IMR-90 (cell line): ENCODE measurements around the gene HDGFL3. TPM values are rescaled to one million over a fixed set of nuclear protein-coding genes. Genes with fewer than 3 reads are reported as not detected.
"Not testable (repeated sequence)": the region's sequence is repeated elsewhere in the genome, so short reads cannot be mapped to it uniquely, and the experiment has no call there.

Experiments
- ATAC-seq: fragments of 200-7000 bp; cut with Tn5 transposase; 2 replicates; pipeline ENCODE4 v1.9.1; 2020; ENCODE audit warnings: low read depth, mild to moderate bottlenecking, moderate library complexity
- BruUV-seq: library from RNA; stranded (reverse); fragments of 400-500 nt; replicated peaks from 2 replicates; lab custom pipeline; 2021; lab: Mats Ljungman, UMichigan
- CTCF ChIA-PET: fragments of 300-600 bp; formaldehyde crosslinking; extraction: SDS; loops from one replicate; lab custom pipeline; 2021; ENCODE audit warnings: antibody characterized with exemption; lab: Yijun Ruan, JAX
- POLR2A ChIA-PET: fragments of 300-600 bp; sonication (Branson Sonifier 250); formaldehyde crosslinking; loops from one replicate; lab custom pipeline; 2022; ENCODE audit warnings: antibody characterized with exemption; ENCODE audit not compliant: unreplicated experiment; lab: Charles Lee
- DNase-seq: peaks from one replicate; pipeline ENCODE4 v3.0.0; 2013
- H2AFZ ChIP-seq: replicated peaks from 2 replicates; pipeline ENCODE3; 2013; ENCODE audit warnings: low read length, mild to moderate bottlenecking; ENCODE audit not compliant: poor library complexity
- H2AK5ac ChIP-seq: 2 replicates; pipeline ENCODE4 v1.6.1; 2013; ENCODE audit warnings: low read depth, low read length, inconsistent platforms
- H2AK9ac ChIP-seq: replicated peaks from 2 replicates; pipeline ENCODE3; 2013; ENCODE audit warnings: mild to moderate bottlenecking, low read depth, low read length, moderate library complexity; ENCODE audit not compliant: poor library complexity
- H2BK120ac ChIP-seq: 2 replicates; pipeline ENCODE4 v1.6.1; 2013; ENCODE audit warnings: low read depth, low read length, inconsistent platforms
- H2BK15ac ChIP-seq: 3 replicates; pipeline ENCODE4 v1.6.1; 2013; ENCODE audit warnings: low read depth, low read length, inconsistent platforms
- H2BK20ac ChIP-seq: 2 replicates; pipeline ENCODE4 v1.6.1; 2013; ENCODE audit warnings: low read depth, mild to moderate bottlenecking, inconsistent platforms, low read length, moderate library complexity
- H2BK5ac ChIP-seq: 2 replicates; pipeline ENCODE4 v1.6.1; 2013; ENCODE audit warnings: mild to moderate bottlenecking, low read depth, low read length, inconsistent platforms; ENCODE audit not compliant: poor library complexity, severe bottlenecking
- H3K14ac ChIP-seq: replicated peaks from 2 replicates; pipeline ENCODE4 v1.6.1; 2013; ENCODE audit warnings: low read depth, low read length, inconsistent platforms
- H3K18ac ChIP-seq: 2 replicates; pipeline ENCODE4 v1.6.1; 2013; ENCODE audit warnings: low read depth, low read length, control low read depth
- H3K23ac ChIP-seq: 2 replicates; pipeline ENCODE4 v1.6.1; 2013; ENCODE audit warnings: low read depth, low read length, inconsistent platforms
- H3K27ac ChIP-seq: 2 replicates; pipeline ENCODE4 v1.5.1; 2013; ENCODE audit warnings: mild to moderate bottlenecking, control low read depth, low read length; ENCODE audit not compliant: insufficient read depth
- H3K27me3 ChIP-seq: 2 replicates; pipeline ENCODE4 v1.6.1; 2013; ENCODE audit warnings: low read length; ENCODE audit not compliant: control insufficient read depth, insufficient read depth
- H3K36me3 ChIP-seq: 2 replicates; pipeline ENCODE4 v1.6.1; 2013; ENCODE audit warnings: low read length, mixed read lengths; ENCODE audit not compliant: control insufficient read depth, insufficient read depth
- H3K4ac ChIP-seq: 2 replicates; pipeline ENCODE4 v1.6.1; 2013; ENCODE audit warnings: low read depth, low read length, inconsistent platforms
- H3K4me1 ChIP-seq: 2 replicates; pipeline ENCODE4 v1.6.1; 2013; ENCODE audit warnings: low read length, mixed read lengths; ENCODE audit not compliant: control insufficient read depth, insufficient read depth
- H3K4me2 ChIP-seq: 2 replicates; pipeline ENCODE4 v1.6.1; 2013; ENCODE audit warnings: low read depth, mild to moderate bottlenecking, control low read depth, low read length, moderate library complexity
- H3K4me3 ChIP-seq: 2 replicates; pipeline ENCODE4 v1.5.1; 2013; ENCODE audit warnings: low read depth, mild to moderate bottlenecking, control low read depth, low read length, moderate library complexity; ENCODE audit not compliant: insufficient read depth
- H3K56ac ChIP-seq: 2 replicates; pipeline ENCODE4 v1.6.1; 2013; ENCODE audit warnings: low read length, inconsistent platforms; ENCODE audit not compliant: insufficient read depth; ENCODE audit errors: extremely low read depth
- H3K79me1 ChIP-seq, 2 experiments: 2 replicates each; pipeline ENCODE4 v1.6.1; 2013; ENCODE audit warnings: low read length in 2 of 2, inconsistent platforms in 1 of 2, low read depth in 1 of 2
- H3K9ac ChIP-seq: 2 replicates; pipeline ENCODE4 v1.6.1; 2013; ENCODE audit warnings: low read depth, low read length, control low read depth
- H3K9me1 ChIP-seq: 2 replicates; pipeline ENCODE4 v1.6.1; 2013; ENCODE audit warnings: low read length, inconsistent platforms; ENCODE audit not compliant: insufficient read depth
- H3K9me3 ChIP-seq: 2 replicates; pipeline ENCODE4 v1.6.1; 2013; ENCODE audit warnings: low read length; ENCODE audit not compliant: control insufficient read depth, insufficient read depth
- H4K20me1 ChIP-seq: 2 replicates; pipeline ENCODE4 v1.6.1; 2013; ENCODE audit warnings: low read length, inconsistent platforms; ENCODE audit not compliant: insufficient read depth
- H4K5ac ChIP-seq: 2 replicates; pipeline ENCODE4 v1.6.1; 2013; ENCODE audit warnings: mild to moderate bottlenecking, low read depth, low read length, control low read depth
- H4K8ac ChIP-seq, 2 experiments: 2 replicates each; pipeline ENCODE4 v1.6.1; 2013; ENCODE audit warnings: low read depth in 2 of 2, low read length in 2 of 2, control low read depth in 1 of 2, inconsistent platforms in 1 of 2
- H4K91ac ChIP-seq: 2 replicates; pipeline ENCODE4 v1.6.1; 2013; ENCODE audit warnings: low read depth, low read length, inconsistent platforms; ENCODE audit not compliant: insufficient read depth
- WGBS, 2 experiments: methylation state at CpG; one replicate each; pipeline versions ENCODE4 v1.1.5 to v1.1.7; 2013; ENCODE audit warnings: missing lambda C conversion rate in 2 of 2; ENCODE audit not compliant: insufficient read length in 1 of 2; ENCODE audit errors: extremely low coverage in 2 of 2; 5-methylcytosine and 5-hydroxymethylcytosine counted together
- dilution Hi-C: fragments of 300-500 bp; cut with HindIII; formaldehyde crosslinking; loops from one replicate; pipeline ENCODE4 v1.14.3; 2018; ENCODE audit warnings: low sequenced_read_pairs; ENCODE audit not compliant: unreplicated experiment
- in situ Hi-C: fragments of 300-500 bp; cut with MboI; formaldehyde crosslinking; loops from 3 replicates; pipeline ENCODE4 v1.14.3; 2019; ENCODE audit warnings: low sequenced_read_pairs, inconsistent platforms, mixed read lengths
- intact Hi-C: fragments of 100-400 bp; cut with micrococcal nuclease; formaldehyde crosslinking; loops from 2 replicates; pipeline ENCODE4 v1.10.0; 2022
- polyA plus RNA-seq, 3 experiments: library from polyadenylated mRNA; depleted of rRNA; stranded (reverse); fragments of >200 nt; gene quantifications; 2 replicates each; pipeline ENCODE4 v1.2.3, GENCODE V29; 2012; ENCODE audit warnings: low replicate concordance in 1 of 3
- total RNA-seq: library from RNA; depleted of rRNA; stranded (reverse); fragments of >200 nt; gene quantifications from 2 replicates; pipeline ENCODE4 v1.2.3, GENCODE V29; 2012

HDGFL3 gene
- total and polyA plus RNA-seq, 2 of the 4 experiments (the other 2 are of a cell fraction): 9.5 to 18.1 TPM

DNA sequence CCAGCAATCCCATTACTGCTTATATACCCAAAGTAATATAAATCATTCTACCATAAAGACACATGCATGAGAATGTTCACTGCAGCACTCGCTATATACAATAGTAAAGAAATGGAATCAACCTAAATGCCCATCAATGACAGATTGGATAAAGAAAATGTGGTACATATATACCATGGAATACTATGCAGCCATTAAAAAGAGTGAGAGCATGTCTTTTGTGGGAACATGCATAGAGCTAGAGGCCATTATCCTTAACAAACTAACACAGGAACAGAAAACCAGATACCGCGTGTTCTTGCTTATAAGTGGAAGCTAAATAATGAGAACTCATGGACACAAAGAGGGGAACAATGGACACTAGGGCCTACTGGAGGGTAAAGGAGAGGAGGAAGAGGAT is 65.5 kb downstream of the HDGFL3 start:
- H3K4me2 ChIP-seq, H3K27ac ChIP-seq, H3K9ac ChIP-seq, H3K4me3 ChIP-seq, H4K91ac ChIP-seq, POLR2A ChIA-PET, H2AK9ac ChIP-seq, H4K8ac ChIP-seq, H3K56ac ChIP-seq, H3K14ac ChIP-seq, H2BK120ac ChIP-seq, H3K79me1 ChIP-seq, DNase-seq, H2BK20ac ChIP-seq, H3K4me1 ChIP-seq, H3K27me3 ChIP-seq, H4K5ac ChIP-seq, ATAC-seq, intact Hi-C loops, H3K9me1 ChIP-seq, H3K23ac ChIP-seq, H3K18ac ChIP-seq, dilution Hi-C loops, in situ Hi-C loops, H2AFZ ChIP-seq, H2AK5ac ChIP-seq, H3K4ac ChIP-seq, CTCF ChIA-PET, BruUV-seq, H2BK15ac ChIP-seq, H4K20me1 ChIP-seq, H3K9me3 ChIP-seq, H2BK5ac ChIP-seq: not testable (repeated sequence)
- no CpG with 5 or more reads among the region's 3 CpGs for WGBS, 2 experiments
- peaks cover 21% of the 10 kb centered on the region for H3K36me3 ChIP-seq
